Panc1 (cell line): Measurements from ENCODE around the gene RESF1. TPM values are rescaled to one million over a fixed set of nuclear protein-coding genes. Genes with fewer than 3 reads are reported as not detected.

Experiments used
- ATAC-seq: fragments of 200-7000 bp; cut with Tn5 transposase; 2 replicates; pipeline ENCODE4 v1.9.1; 2020; ENCODE audit warnings: mild to moderate bottlenecking, moderate library complexity
- BruUV-seq: library from RNA; stranded (reverse); fragments of 400-500 nt; replicated peaks from 2 replicates; lab custom pipeline; 2021; lab: Mats Ljungman, UMichigan
- CTCF ChIA-PET: fragments of 300-600 bp; sonication (Branson Sonifier 250); formaldehyde crosslinking; loops from one replicate; lab custom pipeline; 2022; ENCODE audit warnings: antibody characterized with exemption; lab: Charles Lee
- POLR2A ChIA-PET: fragments of 300-600 bp; sonication (Branson Sonifier 250); formaldehyde crosslinking; loops from one replicate; lab custom pipeline; 2022; ENCODE audit warnings: antibody characterized with exemption; lab: Charles Lee
- DNase-seq: peaks from one replicate; pipeline ENCODE4 v3.0.0-alpha.2; 2010; ENCODE audit warnings: low read depth, low spot score
- H3K27ac ChIP-seq: 2 replicates; pipeline ENCODE4 v1.5.1; 2011; ENCODE audit warnings: mild to moderate bottlenecking, low read length, inconsistent platforms
- H3K27me3 ChIP-seq: fragments of 200-500 bp; sonication (Bioruptor generic); 2 replicates; pipeline ENCODE4 v1.6.0; 2014; ENCODE audit warnings: low read length, inconsistent platforms; ENCODE audit not compliant: control insufficient read depth, insufficient read depth
- H3K36me3 ChIP-seq: fragments of 200-500 bp; sonication (Bioruptor generic); 2 replicates; pipeline ENCODE4 v1.5.1; 2014; ENCODE audit warnings: inconsistent platforms, mild to moderate bottlenecking, low read length, moderate library complexity; ENCODE audit not compliant: control insufficient read depth, insufficient read depth
- H3K4me1 ChIP-seq: 2 replicates; pipeline ENCODE4 v1.5.1; 2011; ENCODE audit warnings: inconsistent platforms, mild to moderate bottlenecking, low read length, moderate library complexity; ENCODE audit not compliant: control insufficient read depth, insufficient read depth
- H3K4me3 ChIP-seq, 2 experiments: 2 replicates each; pipeline ENCODE4 v1.5.1; 2011 to 2012; ENCODE audit warnings: low read depth in 2 of 2, low read length in 2 of 2, mild to moderate bottlenecking in 2 of 2, inconsistent platforms in 1 of 2, moderate library complexity in 1 of 2
- H3K9me3 ChIP-seq: fragments of 200-500 bp; sonication (Bioruptor generic); 2 replicates; pipeline ENCODE4 v1.5.1; 2014; ENCODE audit warnings: low read depth, mild to moderate bottlenecking, inconsistent platforms, low read length, moderate library complexity; ENCODE audit not compliant: control insufficient read depth, insufficient read depth
- CTCF ChIP-seq: fragments of 450-650 bp; IDR thresholded peaks from 2 replicates; pipeline ENCODE4 v1.5.1; 2017; ENCODE audit warnings: mild to moderate bottlenecking
- POLR2AphosphoS5 ChIP-seq: IDR thresholded peaks from 2 replicates; pipeline ENCODE4 v1.6.1; 2012; ENCODE audit warnings: mild to moderate bottlenecking, low read depth, low read length, moderate library complexity
- REST ChIP-seq, 2 experiments: IDR thresholded peaks; 2 replicates each; pipeline ENCODE4 v1.6.1; 2011 to 2012; ENCODE audit warnings: low read depth in 2 of 2, control low read depth in 1 of 2, low read length in 1 of 2, mild to moderate bottlenecking in 1 of 2, moderate library complexity in 1 of 2; ENCODE audit not compliant: insufficient read depth in 1 of 2
- SIN3A ChIP-seq: IDR thresholded peaks from 2 replicates; pipeline ENCODE4 v1.6.1; 2012; ENCODE audit warnings: low read depth, mild to moderate bottlenecking, low read length, moderate library complexity, borderline replicate concordance; ENCODE audit not compliant: insufficient read depth
- TCF7L2 ChIP-seq: IDR thresholded peaks from 2 replicates; pipeline ENCODE4 v1.6.1; 2011; ENCODE audit warnings: mild to moderate bottlenecking, low read depth, low read length, inconsistent platforms
- in situ Hi-C: cut with HindIII; loops from 2 replicates; pipeline ENCODE4 v1.10.0; 2016; ENCODE audit warnings: low sequenced_read_pairs, low pct_unique_long_range_greater_than_20kb
- intact Hi-C: fragments of 100-400 bp; cut with micrococcal nuclease; formaldehyde crosslinking; loops from one replicate; pipeline ENCODE4 v1.10.0; 2022; ENCODE audit not compliant: unreplicated experiment
- total RNA-seq: library from RNA; stranded (reverse); gene quantifications from one replicate; pipeline ENCODE4 v1.2.1, GENCODE V29; 2021; ENCODE audit not compliant: unreplicated experiment

RESF1 gene
- total RNA-seq, 1 experiment from 2014 or later, result 42.4 TPM

- Histone ChIP-seq H3K36me3 (no peaks in the 10 kb centered on the region), H3K27me3 (no peaks in the 10 kb centered on the region), H3K9me3 (no peaks in the 10 kb centered on the region), H3K4me3 (no peak overlapping the region), H3K4me1 (no peaks in the 10 kb centered on the region), H3K27ac (no peak overlapping the region)
- TF ChIP-seq REST (IDR thresholded peaks at IDR 0.05; ENCODE audit: insufficient read depth in 1 of 2, low read depth in 2 of 2, low read length in 1 of 2) (no peak), CTCF (no peak), POLR2AphosphoS5 (no peak), TCF7L2 (no peak), SIN3A (no peak)
- intact Hi-C loops (no loop called here), in situ Hi-C loops (no loop called here)
- DNase-seq (no peak), ATAC-seq (0 out of 2 replicates have a peak, but pooled peaks have one; percentile 44)
- CTCF ChIA-PET, result no interaction called here
- no TSS peak for BruUV-seq
- POLR2A ChIA-PET, result interaction anchor here (0.6 kb wide), 1 partner anchor 340 kb away, joined by 3 read pairs; no protein-coding TSS in a partner anchor
Observed at GRCh38 chr12:32002848-32003493, 43.8 kb downstream of the RESF1 start.

GRCh38 chr12:32003654-32004053, 44.4 kb downstream of the RESF1 start:
- DNase-seq (no peak), ATAC-seq (no peak)
- Histone ChIP-seq H3K27ac (no peak overlapping the region), H3K4me3 (no peak overlapping the region), H3K4me1 (no peaks in the 10 kb centered on the region), H3K9me3 (no peaks in the 10 kb centered on the region), H3K27me3 (no peaks in the 10 kb centered on the region), H3K36me3 (no peaks in the 10 kb centered on the region)
- in situ Hi-C loops (no loop called here), intact Hi-C loops (no loop called here)
- no TSS peak for BruUV-seq
- ChIA-PET POLR2A (no interaction called here), CTCF (interaction anchor here (0.6 kb wide), 1 partner anchor 309 kb away, joined by 3 read pairs; no protein-coding TSS in a partner anchor)
- no peak for TF ChIP-seq SIN3A
- TF ChIP-seq POLR2AphosphoS5, result no peak
